RWPE1 (cell line): ENCODE data around the gene SFT2D2.

Experiments
- CTCF ChIA-PET: fragments of 350-600 bp; sonication (Branson Sonifier 250); formaldehyde crosslinking; extraction: SDS; loops from one replicate; lab custom pipeline; 2021; lab: Yijun Ruan, JAX
- POLR2A ChIA-PET: fragments of 400-600 bp; formaldehyde crosslinking; extraction: SDS; loops from one replicate; lab custom pipeline; 2020; ENCODE audit warnings: antibody characterized with exemption; ENCODE audit not compliant: low non-redundant PET; lab: Yijun Ruan, JAX
- DNase-seq: peaks from one replicate; pipeline ENCODE4 v3.0.0; 2012; ENCODE audit warnings: low spot score
- H3K27ac ChIP-seq: fragments of 450-650 bp; 2 replicates; pipeline ENCODE4 v1.5.1; 2017
- CTCF ChIP-seq: fragments of 450-650 bp; conservative IDR thresholded peaks from 2 replicates; pipeline ENCODE4 v1.5.1; 2017; ENCODE audit warnings: low read depth, mild to moderate bottlenecking

Gene SFT2D2

GRCh38 chr1:168245042-168245441 lies 19.2 kb downstream of the SFT2D2 start:
- ChIA-PET CTCF (no interaction called here), POLR2A (no interaction called here)
- DNase-seq: no peak
- H3K27ac ChIP-seq: no peak overlapping the region
- TF ChIP-seq CTCF: no peak

GRCh38 chr1:168246506-168246905 lies 20.7 kb downstream of the SFT2D2 start:
- ChIA-PET POLR2A (no interaction called here), CTCF (interaction anchor here (0.6 to 0.7 kb wide), 3 partner anchors 9 to 340 kb away, joined by 3 to 4 read pairs (median 3); no protein-coding TSS in a partner anchor)
- DNase-seq: no peak
- no peak overlapping the region for H3K27ac ChIP-seq
- TF ChIP-seq CTCF: no peak

GRCh38 chr1:168252204-168252733 lies 26.5 kb downstream of the SFT2D2 start:
- CTCF ChIA-PET: interaction anchor here (0.6 kb wide), 1 partner anchor 1562 kb away, joined by 5 read pairs; no protein-coding TSS in a partner anchor
- POLR2A ChIA-PET: no interaction called here
- no peak overlapping the region for H3K27ac ChIP-seq
- TF ChIP-seq CTCF: no peak
- DNase-seq: no peak

GRCh38 chr1:168256164-168256563 lies 30.4 kb downstream of the SFT2D2 start:
- H3K27ac ChIP-seq: no peak overlapping the region
- ChIA-PET CTCF (interaction anchor here (0.7 kb wide), 1 partner anchor 14 kb away, joined by 5 read pairs; no protein-coding TSS in a partner anchor), POLR2A (no interaction called here)
- TF ChIP-seq CTCF: no peak
- no peak for DNase-seq

GRCh38 chr1:168257397-168257796 lies 31.6 kb downstream of the SFT2D2 start:
- ChIA-PET POLR2A (no interaction called here), CTCF (interaction anchor here (0.7 kb wide), 1 partner anchor 68 kb away, joined by 4 read pairs; no protein-coding TSS in a partner anchor)
- TF ChIP-seq CTCF: no peak

GRCh38 chr1:168259567-168259966 lies 33.8 kb downstream of the SFT2D2 start:
- ChIA-PET CTCF (interaction anchor here (0.8 kb wide), 1 partner anchor 83 kb away, joined by 3 read pairs; no protein-coding TSS in a partner anchor), POLR2A (no interaction called here)
- TF ChIP-seq CTCF: no peak
- H3K27ac ChIP-seq: no peak overlapping the region
- DNase-seq: no peak

More at GRCh38 chr1:168257397-168257796, 31.6 kb downstream of the SFT2D2 start:
- H3K27ac ChIP-seq: no peak overlapping the region
- no peak for DNase-seq
